Dedifferentiated amniotic fluid mesenchymal stem cell (primary cell): ENCODE results near the gene TRAPPC2L.
"Not testable (repeated sequence)": the region's sequence is repeated elsewhere in the genome, so short reads cannot be mapped to it uniquely, and the experiment has no call there.

Experiments used
- DNase-seq: peaks from one replicate; pipeline ENCODE4 v3.0.0-alpha.2; 2016; ENCODE audit errors: extremely low spot score

TRAPPC2L gene

GRCh38 chr16:88877564-88878289 is 20.8 kb downstream of the TRAPPC2L start:
- DNase-seq = no peak

GRCh38 chr16:88878356-88878755 is 21.4 kb downstream of the TRAPPC2L start:
- DNase-seq = no peak

- DNase-seq = no peak
These were observed 22.2 kb downstream of the TRAPPC2L start for GRCh38 chr16:88878967-88879787.

GRCh38 chr16:88879788-88880055 is 22.8 kb downstream of the TRAPPC2L start:
- no peak for DNase-seq

GRCh38 chr16:88880226-88881006 is 23.5 kb downstream of the TRAPPC2L start:
- no peak for DNase-seq

- no peak for DNase-seq
These were observed 24.2 kb downstream of the TRAPPC2L start for GRCh38 chr16:88881007-88881615.

- no peak for DNase-seq
These were observed 24.9 kb downstream of the TRAPPC2L start for GRCh38 chr16:88881675-88882357.

GRCh38 chr16:88882358-88883030 is 25.6 kb downstream of the TRAPPC2L start:
- no peak for DNase-seq

GRCh38 chr16:88883117-88883895 is 26.4 kb downstream of the TRAPPC2L start:
- DNase-seq = no peak

- DNase-seq = no peak
These were observed 27.0 kb downstream of the TRAPPC2L start for GRCh38 chr16:88883946-88884345.

GRCh38 chr16:88884569-88885271 is 27.8 kb downstream of the TRAPPC2L start:
- DNase-seq = no peak

GRCh38 chr16:88885693-88886280 is 28.9 kb downstream of the TRAPPC2L start:
- DNase-seq = no peak

- no peak for DNase-seq
These were observed 29.5 kb downstream of the TRAPPC2L start for GRCh38 chr16:88886420-88886844.

GRCh38 chr16:88886845-88887521 is 30.1 kb downstream of the TRAPPC2L start:
- no peak for DNase-seq

GRCh38 chr16:88888057-88888456 is 31.1 kb downstream of the TRAPPC2L start:
- DNase-seq = no peak

GRCh38 chr16:88888461-88889387 is 31.8 kb downstream of the TRAPPC2L start:
- no peak for DNase-seq

- DNase-seq = not testable (repeated sequence)
These were observed 32.9 kb downstream of the TRAPPC2L start for GRCh38 chr16:88889702-88890352.
